Measurements from ENCODE around the gene ATP6V1F.

Gene ATP6V1F

GRCh38 chr7:128826916-128827247 lies 35.8 kb upstream of the ATP6V1F start:
- DNase-seq (ENCODE audit: extremely low spot score) = no peak
- no peak for TF ChIP-seq CTCF (IDR thresholded peaks at IDR 0.05; ENCODE audit: control extremely low read depth, extremely low read depth, low read depth, missing control alignments)
- POLR2A ChIA-PET = no interaction called here
- CTCF ChIA-PET = interaction anchor here (0.9 to 4.4 kb wide), 2 partner anchors 15 to 400 kb away, joined by 3 to 18 read pairs; no protein-coding TSS in a partner anchor

GRCh38 chr7:128827248-128827958 lies 35.3 kb upstream of the ATP6V1F start:
- ChIA-PET CTCF (interaction anchor here (0.7 to 4.4 kb wide), 5 partner anchors 9 to 400 kb away, joined by 3 to 18 read pairs (median 4); no protein-coding TSS in a partner anchor), POLR2A (no interaction called here)
- no peak for DNase-seq (ENCODE audit: extremely low spot score)
- TF ChIP-seq CTCF (IDR thresholded peaks at IDR 0.05; ENCODE audit: control extremely low read depth, extremely low read depth, low read depth, missing control alignments) = no peak

- ChIA-PET CTCF (interaction anchor here (0.7 to 4.4 kb wide), 5 partner anchors 10 to 401 kb away, joined by 3 to 18 read pairs (median 4); no protein-coding TSS in a partner anchor), POLR2A (no interaction called here)
- no peak for DNase-seq (ENCODE audit: extremely low spot score)
- TF ChIP-seq CTCF (IDR thresholded peaks at IDR 0.05; ENCODE audit: control extremely low read depth, extremely low read depth, low read depth, missing control alignments) = no peak
These were observed 34.5 kb upstream of the ATP6V1F start for GRCh38 chr7:128827971-128828711.

- CTCF ChIA-PET = interaction anchor here (4.4 kb wide), 1 partner anchor 12 kb away, joined by 18 read pairs; no protein-coding TSS in a partner anchor
- no peak for TF ChIP-seq CTCF (IDR thresholded peaks at IDR 0.05; ENCODE audit: control extremely low read depth, extremely low read depth, low read depth, missing control alignments)
- POLR2A ChIA-PET = no interaction called here
- DNase-seq (ENCODE audit: extremely low spot score) = no peak
These were observed 33.1 kb upstream of the ATP6V1F start for GRCh38 chr7:128829391-128830166.

- no peak for TF ChIP-seq CTCF (IDR thresholded peaks at IDR 0.05; ENCODE audit: control extremely low read depth, extremely low read depth, low read depth, missing control alignments)
- CTCF ChIA-PET = interaction anchor here (0.9 to 5.4 kb wide), 5 partner anchors 8 to 32 kb away, joined by 3 to 38 read pairs (median 5); partner anchors contain the start of gene ATP6V1F
- no peak for DNase-seq (ENCODE audit: extremely low spot score)
- POLR2A ChIA-PET = no interaction called here
These were observed 32.2 kb upstream of the ATP6V1F start, which contains the start of gene FLNC for GRCh38 chr7:128830231-128831177. TSS of gene FLNC (plus strand) at chr7:128830406. CDS start at chr7:128830638, 232 bp downstream.

Data from GM10248 (cell line).